Endodermal cell (in vitro differentiated cells): ENCODE data around the gene PPM1D. TPM values are rescaled to one million over a fixed set of nuclear protein-coding genes. Genes with fewer than 3 reads are reported as not detected.
"Not testable (repeated sequence)": the region's sequence is repeated elsewhere in the genome, so short reads cannot be mapped to it uniquely, and the experiment has no call there.

Source experiments
- DNase-seq: peaks from one replicate; pipeline ENCODE4 v3.0.0-alpha.2; 2017
- H3K27ac ChIP-seq: 2 replicates; pipeline ENCODE4 v1.5.1; 2013; ENCODE audit warnings: mild to moderate bottlenecking, low read depth, low read length, moderate library complexity
- H3K27me3 ChIP-seq: 2 replicates; pipeline ENCODE4 v1.6.1; 2013; ENCODE audit warnings: mild to moderate bottlenecking, low read length, moderate library complexity; ENCODE audit not compliant: insufficient read depth, control insufficient read depth, poor library complexity, severe bottlenecking
- H3K36me3 ChIP-seq: 2 replicates; pipeline ENCODE4 v1.7.0; 2013; ENCODE audit warnings: mild to moderate bottlenecking, low read length, moderate library complexity; ENCODE audit not compliant: control insufficient read depth, insufficient read depth
- H3K4me1 ChIP-seq: one replicate; pipeline ENCODE4 v1.7.0; 2013; ENCODE audit warnings: low read length; ENCODE audit not compliant: control insufficient read depth, insufficient read depth
- H3K4me3 ChIP-seq: 2 replicates; pipeline ENCODE4 v1.5.1; 2013; ENCODE audit warnings: mild to moderate bottlenecking, low read length, moderate library complexity
- H3K9ac ChIP-seq: 2 replicates; pipeline ENCODE4 v1.6.1; 2013; ENCODE audit warnings: mild to moderate bottlenecking, low read length, moderate library complexity; ENCODE audit not compliant: poor library complexity, severe bottlenecking; ENCODE audit errors: extremely low read depth
- H3K9me3 ChIP-seq: 2 replicates; pipeline ENCODE4 v1.6.1; 2013; ENCODE audit warnings: mild to moderate bottlenecking, low read length, moderate library complexity; ENCODE audit not compliant: control insufficient read depth
- H3K27ac Mint-ChIP-seq: 2 replicates; pipeline ENCODE4 v1.8.0; 2020; ENCODE audit warnings: mixed read lengths
- H3K27me3 Mint-ChIP-seq: 2 replicates; pipeline ENCODE4 v1.8.0; 2021; ENCODE audit warnings: mild to moderate bottlenecking, mixed read lengths; ENCODE audit not compliant: insufficient read depth
- H3K36me3 Mint-ChIP-seq: 2 replicates; pipeline ENCODE4 v1.8.0; 2020; ENCODE audit warnings: low read depth, mixed read lengths
- H3K4me1 Mint-ChIP-seq: 2 replicates; pipeline ENCODE4 v1.8.0; 2020; ENCODE audit warnings: mixed read lengths
- H3K4me3 Mint-ChIP-seq: 2 replicates; pipeline ENCODE4 v1.8.0; 2020; ENCODE audit warnings: mild to moderate bottlenecking, moderate library complexity, mixed read lengths
- H3K9me3 Mint-ChIP-seq: 2 replicates; pipeline ENCODE4 v1.8.0; 2020; ENCODE audit warnings: mild to moderate bottlenecking, mixed read lengths
- WGBS, 2 experiments: methylation state at CpG; one replicate each; pipeline versions ENCODE4 v1.1.5 to v1.1.7; 2013; ENCODE audit warnings: missing lambda C conversion rate in 2 of 2, mixed read lengths in 1 of 2; ENCODE audit not compliant: insufficient coverage in 1 of 2, insufficient read length in 1 of 2; 5-methylcytosine and 5-hydroxymethylcytosine counted together
- total RNA-seq, 2 donors: library from RNA; stranded (reverse); fragmentation: NEBNext Ultra II Directional in 1 of 2; extraction: Animal tissue kit (Norgen Biotek cat#: 25700) in 1 of 2; gene quantifications; 2 replicates in 1 of 2; 3 replicates in 1 of 2; pipeline ENCODE4 v1.2.1, GENCODE V29; 2021
- TF ChIP-seq, protein P1 (sequence below): fragments of 200-600 bp; sonication (generic); conservative IDR thresholded peaks from 2 replicates; pipeline ENCODE4 v1.5.0; 2021; ENCODE audit warnings: antibody characterized with exemption, mild to moderate bottlenecking

Gene PPM1D
- total RNA-seq, 2 donors from 2014 or later = 9.4 to 13.0 TPM

DNA sequence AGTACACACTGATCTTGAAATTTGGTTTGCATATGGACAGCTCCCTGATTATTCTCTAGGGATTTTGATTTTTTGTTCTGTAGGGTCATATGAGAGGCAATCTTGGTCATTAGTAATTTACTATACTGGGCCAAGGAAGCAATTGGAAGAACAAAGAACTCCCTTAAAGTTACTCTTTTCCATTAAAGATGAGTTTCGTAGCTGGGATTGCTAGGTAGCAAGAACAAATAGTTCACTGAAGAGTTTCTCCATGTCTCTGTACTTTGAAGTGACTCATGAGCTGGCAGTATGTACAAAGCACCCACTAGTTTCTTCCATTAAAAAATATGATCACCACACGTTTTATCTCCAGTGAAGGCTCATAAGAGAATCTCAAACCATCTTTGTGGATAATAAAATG lies 71.5 kb downstream of the PPM1D start:
- no peak overlapping the region for H3K4me3 Mint-ChIP-seq
- H3K27me3 Mint-ChIP-seq = no peaks in the 10 kb centered on the region
- Histone ChIP-seq H3K4me1 (no peaks in the 10 kb centered on the region), H3K36me3 (peaks cover 2% of the 10 kb centered on the region), H3K27me3 (no peaks in the 10 kb centered on the region), H3K27ac (no peak overlapping the region), H3K4me3 (no peak overlapping the region), H3K9me3 (no peaks in the 10 kb centered on the region), H3K9ac (no peak overlapping the region)
- WGBS, 2 experiments = 83 to 100% methylated on average over 1 to 2 of the region's 2 CpGs
- DNase-seq = no peak
- H3K27ac Mint-ChIP-seq = no peak overlapping the region
- H3K4me1 Mint-ChIP-seq = no peaks in the 10 kb centered on the region
- no peaks in the 10 kb centered on the region for H3K9me3 Mint-ChIP-seq
- H3K36me3 Mint-ChIP-seq = no peaks in the 10 kb centered on the region
- TF ChIP-seq, protein P1, sequence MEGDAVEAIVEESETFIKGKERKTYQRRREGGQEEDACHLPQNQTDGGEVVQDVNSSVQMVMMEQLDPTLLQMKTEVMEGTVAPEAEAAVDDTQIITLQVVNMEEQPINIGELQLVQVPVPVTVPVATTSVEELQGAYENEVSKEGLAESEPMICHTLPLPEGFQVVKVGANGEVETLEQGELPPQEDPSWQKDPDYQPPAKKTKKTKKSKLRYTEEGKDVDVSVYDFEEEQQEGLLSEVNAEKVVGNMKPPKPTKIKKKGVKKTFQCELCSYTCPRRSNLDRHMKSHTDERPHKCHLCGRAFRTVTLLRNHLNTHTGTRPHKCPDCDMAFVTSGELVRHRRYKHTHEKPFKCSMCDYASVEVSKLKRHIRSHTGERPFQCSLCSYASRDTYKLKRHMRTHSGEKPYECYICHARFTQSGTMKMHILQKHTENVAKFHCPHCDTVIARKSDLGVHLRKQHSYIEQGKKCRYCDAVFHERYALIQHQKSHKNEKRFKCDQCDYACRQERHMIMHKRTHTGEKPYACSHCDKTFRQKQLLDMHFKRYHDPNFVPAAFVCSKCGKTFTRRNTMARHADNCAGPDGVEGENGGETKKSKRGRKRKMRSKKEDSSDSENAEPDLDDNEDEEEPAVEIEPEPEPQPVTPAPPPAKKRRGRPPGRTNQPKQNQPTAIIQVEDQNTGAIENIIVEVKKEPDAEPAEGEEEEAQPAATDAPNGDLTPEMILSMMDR = no peak

DNA sequence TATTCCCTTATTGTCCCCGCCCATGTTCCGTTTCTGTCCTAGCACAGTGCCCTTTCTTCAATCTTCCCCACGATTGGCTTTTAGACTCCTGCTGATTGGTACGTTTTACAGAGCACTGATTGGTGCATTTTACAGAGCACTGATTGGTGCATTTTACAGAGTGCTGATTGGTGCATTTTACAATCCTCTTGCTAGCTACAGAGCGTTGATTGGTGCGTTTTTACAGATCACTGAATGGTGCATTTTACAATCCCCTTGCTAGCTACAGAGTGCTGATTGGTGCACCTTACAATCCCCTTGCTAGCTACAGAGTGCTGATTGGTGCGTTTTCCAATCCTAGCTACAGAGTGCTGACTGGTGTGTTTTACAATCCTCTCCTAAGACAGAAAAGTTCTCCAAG lies 74.6 kb downstream of the PPM1D start:
- not testable (repeated sequence) for H3K4me3 Mint-ChIP-seq, DNase-seq, H3K36me3 Mint-ChIP-seq, H3K9me3 ChIP-seq, H3K27ac ChIP-seq, H3K36me3 ChIP-seq, H3K4me1 ChIP-seq, H3K27me3 Mint-ChIP-seq, H3K9me3 Mint-ChIP-seq, H3K4me3 ChIP-seq, H3K27ac Mint-ChIP-seq, H3K4me1 Mint-ChIP-seq, H3K27me3 ChIP-seq, H3K9ac ChIP-seq
- WGBS, 2 experiments = 87 to 93% methylated on average over 4 to 7 of the region's 7 CpGs

DNA sequence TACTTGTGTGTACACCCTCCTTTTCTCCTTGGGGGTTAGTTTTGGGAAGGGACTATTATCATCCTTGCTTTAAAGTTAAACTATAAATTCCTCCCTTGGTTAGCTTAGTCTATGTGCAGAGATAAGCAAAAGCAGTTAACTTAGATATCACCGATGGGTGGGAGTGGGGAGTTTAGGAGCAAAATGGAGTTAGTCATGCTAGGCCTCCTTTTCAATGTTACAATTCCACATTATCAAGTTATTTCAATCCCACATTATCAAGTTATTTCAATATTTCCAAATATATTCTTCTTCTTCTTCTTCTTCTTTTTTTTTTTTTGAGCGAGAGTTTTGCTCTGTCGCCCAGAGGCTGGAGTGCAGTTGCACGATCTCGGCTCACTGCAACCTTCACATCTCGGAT lies 76.0 kb downstream of the PPM1D start:
- no peak for DNase-seq
- Mint-ChIP-seq H3K27me3 (no peaks in the 10 kb centered on the region), H3K4me3 (no peak overlapping the region), H3K36me3 (peaks cover 3% of the 10 kb centered on the region), H3K27ac (no peak overlapping the region), H3K4me1 (peaks cover 10% of the 10 kb centered on the region), H3K9me3 (no peaks in the 10 kb centered on the region)
- Histone ChIP-seq H3K4me3 (no peak overlapping the region), H3K36me3 (no peaks in the 10 kb centered on the region), H3K27ac (no peak overlapping the region), H3K4me1 (no peaks in the 10 kb centered on the region), H3K27me3 (no peaks in the 10 kb centered on the region), H3K9me3 (no peaks in the 10 kb centered on the region), H3K9ac (no peak overlapping the region)
- TF ChIP-seq, protein P1 = no peak
- WGBS, 2 experiments = 79 to 96% methylated on average over 4 to 6 of the region's 6 CpGs

DNA sequence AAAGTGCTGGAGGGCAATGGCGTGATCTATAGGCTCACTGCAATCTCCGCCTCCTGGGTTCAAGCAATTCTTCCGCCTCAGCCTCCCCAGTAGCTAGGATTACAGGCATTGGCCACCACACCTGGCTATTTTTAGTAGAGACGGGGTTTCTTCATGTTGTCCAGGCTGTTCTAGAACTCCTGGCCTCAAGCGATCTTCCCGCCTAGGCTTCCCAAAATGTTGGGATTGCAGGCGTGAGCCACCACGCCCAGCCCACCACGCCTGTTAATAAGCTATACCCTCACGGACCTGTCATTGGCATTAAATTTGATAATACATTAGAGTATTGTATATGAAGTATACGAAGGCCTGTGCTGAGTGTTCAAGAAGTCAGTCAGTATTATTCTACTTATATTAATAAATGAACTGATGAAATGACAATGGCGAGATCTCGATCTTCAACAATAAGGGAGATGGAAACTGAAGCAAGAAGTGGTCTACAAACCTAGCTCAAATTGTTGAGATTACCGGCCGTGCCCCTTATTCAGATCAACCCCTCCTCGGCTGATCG lies 76.8 kb downstream of the PPM1D start:
- no peaks in the 10 kb centered on the region for H3K27me3 Mint-ChIP-seq
- no peak overlapping the region for H3K27ac ChIP-seq
- peak overlapping the region; percentile 93 for H3K4me3 Mint-ChIP-seq
- no peaks in the 10 kb centered on the region for H3K9me3 Mint-ChIP-seq
- H3K4me1 Mint-ChIP-seq = peaks cover 10% of the 10 kb centered on the region
- no peaks in the 10 kb centered on the region for H3K4me1 ChIP-seq
- 41 to 55% methylated on average over 9 to 16 of the region's 17 CpGs for WGBS, 2 experiments
- TF ChIP-seq, protein P1 = no peak
- H3K36me3 ChIP-seq = no peaks in the 10 kb centered on the region
- peak overlapping the region; percentile 93 for H3K4me3 ChIP-seq
- peak overlapping the region; percentile 100 for H3K27ac Mint-ChIP-seq
- H3K9me3 ChIP-seq = no peaks in the 10 kb centered on the region
- DNase-seq = peak; percentile 57
- no peaks in the 10 kb centered on the region for H3K27me3 ChIP-seq
- peaks cover 3% of the 10 kb centered on the region for H3K36me3 Mint-ChIP-seq
- H3K9ac ChIP-seq = peak overlapping the region; percentile 72
